Kidney (tissue), 14 donors: ENCODE measurements around the gene FAM193A. TPM values are rescaled to one million over a fixed set of nuclear protein-coding genes. Genes with fewer than 3 reads are reported as not detected.
A peak's percentile ranks its signal among the peaks of the same experiment; 100 is the strongest.

Source experiments
- DNase-seq, 5 donors: peaks; one replicate each; pipeline ENCODE4 v3.0.0-alpha.2; 2013 to 2020
- FAIRE-seq: peaks from 2 replicates; lab custom pipeline; 2012; peaks lifted over from hg19 to GRCh38; lab: Jason Lieb, UNC
- H3K27ac ChIP-seq, 2 donors: one replicate each; pipeline ENCODE4 v1.7.0; 2013; ENCODE audit warnings: low read depth in 2 of 2, low read length in 2 of 2, inconsistent platforms in 1 of 2
- H3K27me3 ChIP-seq: one replicate; pipeline ENCODE4 v1.7.1; 2013; ENCODE audit warnings: low read length, inconsistent platforms; ENCODE audit not compliant: control insufficient read depth, insufficient read depth
- H3K36me3 ChIP-seq, 3 donors: one replicate each; pipeline versions ENCODE4 v1.7.0 to v1.7.1; 2013; ENCODE audit warnings: low read length in 3 of 3, control low read depth in 1 of 3, inconsistent platforms in 1 of 3; ENCODE audit not compliant: insufficient read depth in 3 of 3, control insufficient read depth in 2 of 3
- H3K4me1 ChIP-seq, 3 donors: one replicate each; pipeline versions ENCODE4 v1.7.0 to v1.7.1; 2013; ENCODE audit warnings: low read length in 3 of 3, inconsistent platforms in 1 of 3, low read depth in 1 of 3; ENCODE audit not compliant: control insufficient read depth in 2 of 3, insufficient read depth in 2 of 3
- H3K4me3 ChIP-seq, 3 donors: one replicate each; pipeline versions ENCODE4 v1.7.0 to v1.8.1; 2013; ENCODE audit warnings: low read length in 3 of 3, control low read depth in 1 of 3, inconsistent platforms in 1 of 3
- H3K9ac ChIP-seq, 3 donors: one replicate each; pipeline versions ENCODE4 v1.7.0 to v1.7.1; 2013; ENCODE audit warnings: low read length in 3 of 3, control low read depth in 1 of 3, inconsistent platforms in 1 of 3
- H3K9me3 ChIP-seq, 3 donors: one replicate each; pipeline versions ENCODE4 v1.7.0 to v1.7.1; 2013; ENCODE audit warnings: low read length in 3 of 3, control low read depth in 1 of 3, inconsistent platforms in 1 of 3; ENCODE audit not compliant: control insufficient read depth in 2 of 3, insufficient read depth in 1 of 3
- intact Hi-C: fragments of 100-400 bp; cut with DNase I; formaldehyde crosslinking; loops from one replicate; pipeline ENCODE4 v1.11.1; 2022
- polyA plus RNA-seq: library from polyadenylated mRNA; stranded (reverse); fragments of 350-450 nt; fragmentation: Illumina TruSeq; extraction: RNeasy Lipid Tissue Mini Kit (QIAGEN cat#74804); gene quantifications from one replicate; pipeline ENCODE4 v1.2.3, GENCODE V29; 2014; ENCODE audit warnings: low read depth, low replicate concordance; ENCODE audit not compliant: insufficient read depth
- total RNA-seq: library from RNA; stranded (reverse); fragmentation: NEBNext Ultra II Directional; extraction: Animal tissue kit (Norgen Biotek cat#: 25700); gene quantifications from one replicate; pipeline ENCODE4 v1.2.1, GENCODE V29; 2021
- TF ChIP-seq, protein P1 (sequence below): IDR thresholded peaks from 3 replicates; pipeline ENCODE4 v1.5.1; 2012; ENCODE audit warnings: mild to moderate bottlenecking, moderate library complexity, borderline replicate concordance; ENCODE audit not compliant: insufficient read depth; ENCODE audit errors: extremely low read depth
- donor health status: control.
- donor health status: control.
- donor health status: control.
- donor health status: control.
- donor health status: control.
- donor health status: DM: yes; HTN: yes; CAD: no.
- donor health status: Normal renal cell carcinoma (clear cell type).

FAM193A gene
- total and polyA plus RNA-seq, 2 donors from 2014 or later = 6.3 to 29.3 TPM

DNA sequence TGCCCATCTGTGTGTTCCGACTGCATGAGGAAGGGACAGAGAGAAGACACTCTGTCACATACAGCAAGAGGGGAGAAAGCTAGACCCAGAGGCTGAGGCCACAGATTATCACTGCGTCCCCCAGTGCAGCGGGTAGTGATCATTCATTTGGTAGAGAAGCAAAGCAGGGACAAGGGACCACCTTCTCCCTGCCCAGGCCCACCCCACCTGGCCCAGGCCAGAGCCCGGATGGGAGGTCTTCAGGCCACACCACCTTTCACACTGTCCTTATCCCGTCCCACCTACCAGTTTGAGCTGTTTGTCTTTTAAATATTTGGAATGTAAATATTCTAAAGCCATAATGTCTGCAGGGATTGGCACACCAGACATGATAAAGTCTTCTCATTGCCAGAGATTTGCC lies 209.1 kb downstream of the FAM193A start:
- Histone ChIP-seq H3K36me3 (peaks cover 0 to 47% (median 24%) of the 10 kb centered on the region in 3 donors), H3K4me1 (peaks cover 0 to 9% (median 0%) of the 10 kb centered on the region in 3 donors), H3K27me3 (no peaks in the 10 kb centered on the region), H3K9ac (no peak overlapping the region), H3K27ac (no peak overlapping the region), H3K4me3 (no peak overlapping the region), H3K9me3 (no peaks in the 10 kb centered on the region)
- intact Hi-C loops = no loop called here
- peak in 1 of 5 donors; percentile 15 for DNase-seq
- FAIRE-seq = no peak
- TF ChIP-seq, protein P1, sequence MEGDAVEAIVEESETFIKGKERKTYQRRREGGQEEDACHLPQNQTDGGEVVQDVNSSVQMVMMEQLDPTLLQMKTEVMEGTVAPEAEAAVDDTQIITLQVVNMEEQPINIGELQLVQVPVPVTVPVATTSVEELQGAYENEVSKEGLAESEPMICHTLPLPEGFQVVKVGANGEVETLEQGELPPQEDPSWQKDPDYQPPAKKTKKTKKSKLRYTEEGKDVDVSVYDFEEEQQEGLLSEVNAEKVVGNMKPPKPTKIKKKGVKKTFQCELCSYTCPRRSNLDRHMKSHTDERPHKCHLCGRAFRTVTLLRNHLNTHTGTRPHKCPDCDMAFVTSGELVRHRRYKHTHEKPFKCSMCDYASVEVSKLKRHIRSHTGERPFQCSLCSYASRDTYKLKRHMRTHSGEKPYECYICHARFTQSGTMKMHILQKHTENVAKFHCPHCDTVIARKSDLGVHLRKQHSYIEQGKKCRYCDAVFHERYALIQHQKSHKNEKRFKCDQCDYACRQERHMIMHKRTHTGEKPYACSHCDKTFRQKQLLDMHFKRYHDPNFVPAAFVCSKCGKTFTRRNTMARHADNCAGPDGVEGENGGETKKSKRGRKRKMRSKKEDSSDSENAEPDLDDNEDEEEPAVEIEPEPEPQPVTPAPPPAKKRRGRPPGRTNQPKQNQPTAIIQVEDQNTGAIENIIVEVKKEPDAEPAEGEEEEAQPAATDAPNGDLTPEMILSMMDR = no peak

DNA sequence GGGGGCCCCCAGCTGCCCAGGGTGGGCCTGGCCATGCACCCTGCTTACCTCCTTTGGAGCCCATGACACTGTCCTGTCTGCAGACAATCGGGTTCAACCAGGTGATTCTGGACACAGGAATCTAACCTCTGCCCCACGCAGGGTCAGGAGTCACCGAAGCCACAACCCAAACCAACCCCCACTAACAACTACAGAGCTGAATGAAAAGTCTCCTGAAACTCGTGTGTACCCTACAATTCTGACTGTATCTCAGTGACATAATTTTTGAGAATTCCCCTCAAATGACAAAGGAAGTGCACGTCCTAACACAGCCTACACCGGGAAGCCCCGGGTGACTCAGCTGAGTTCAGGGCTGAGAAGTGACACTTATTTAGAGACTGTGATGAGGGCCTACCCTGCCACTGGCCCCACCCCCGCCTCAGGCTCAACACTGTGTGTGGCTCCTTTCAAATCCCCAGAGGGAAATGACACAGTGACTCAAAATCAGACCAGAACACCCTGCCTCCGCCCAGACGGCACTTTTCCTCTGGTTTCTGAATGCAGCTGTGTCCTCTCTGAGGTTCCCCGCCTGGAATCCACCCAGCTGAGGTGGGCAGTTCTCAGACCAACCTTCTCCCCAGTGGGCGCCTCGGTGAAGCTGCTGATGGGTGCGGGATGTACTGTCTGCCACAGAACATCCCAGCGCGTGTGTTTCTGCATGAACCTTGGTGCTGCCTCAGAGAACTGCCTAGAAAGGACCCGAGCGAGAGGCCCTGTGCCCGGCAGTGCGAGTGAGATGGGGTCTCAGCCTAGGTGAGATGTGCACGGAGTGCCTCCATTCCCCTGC lies 209.7 kb downstream of the FAM193A start:
- peak overlapping the region; percentile 61 to 66 for H3K27ac ChIP-seq
- no peaks in the 10 kb centered on the region for H3K9me3 ChIP-seq
- H3K4me1 ChIP-seq = peaks cover 0 to 9% (median 0%) of the 10 kb centered on the region in 3 donors
- no peak overlapping the region for H3K9ac ChIP-seq
- DNase-seq (peak in 1 of 5 donors; percentile 92), FAIRE-seq (peak; percentile 44)
- H3K4me3 ChIP-seq = no peak overlapping the region
- H3K36me3 ChIP-seq = peaks cover 0 to 47% (median 24%) of the 10 kb centered on the region in 3 donors
- intact Hi-C loops = no loop called here
- TF ChIP-seq, protein P1 = no peak
- no peaks in the 10 kb centered on the region for H3K27me3 ChIP-seq

DNA sequence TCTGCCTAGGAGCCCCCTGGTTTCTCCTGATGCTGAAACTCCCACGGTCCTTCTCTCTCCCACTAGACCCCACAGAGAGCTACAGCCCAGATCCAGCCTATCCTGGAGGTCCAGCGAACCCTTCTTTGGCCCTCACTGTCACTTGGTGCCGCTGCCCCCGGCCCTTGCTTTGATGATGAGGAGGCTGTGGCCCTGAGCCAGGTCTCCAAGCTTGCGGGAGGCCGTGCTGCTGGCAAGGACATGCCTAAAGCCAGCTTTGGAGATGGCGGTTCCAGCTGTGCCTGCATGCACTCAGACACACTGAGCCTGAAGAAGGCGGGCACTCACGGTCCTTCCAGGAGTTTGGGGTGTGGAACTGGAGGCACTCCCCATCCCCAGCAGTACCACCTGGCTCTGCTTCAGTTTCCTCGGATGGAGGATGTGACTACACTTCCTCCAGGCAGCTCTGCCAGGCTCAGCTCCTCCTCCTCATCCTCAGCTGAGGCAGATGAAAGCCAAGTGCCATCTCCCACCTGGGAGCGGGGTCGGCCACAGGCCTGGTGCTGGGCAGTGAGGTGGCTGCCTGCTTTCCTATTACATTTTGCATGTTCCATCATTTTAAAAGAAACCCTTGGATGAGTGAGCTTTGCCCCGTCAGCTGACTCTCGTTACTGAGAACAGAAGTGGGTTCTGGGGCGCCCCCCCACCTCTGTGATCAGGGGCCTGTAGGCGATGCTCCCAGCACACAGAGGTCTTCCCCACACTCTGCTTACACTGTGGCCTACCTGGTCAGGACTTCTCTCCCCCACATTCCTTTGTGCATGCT lies 210.6 kb downstream of the FAM193A start:
- Histone ChIP-seq H3K36me3 (peaks cover 0 to 45% (median 25%) of the 10 kb centered on the region in 3 donors), H3K9me3 (no peaks in the 10 kb centered on the region), H3K4me1 (peaks cover 0 to 9% (median 0%) of the 10 kb centered on the region in 3 donors), H3K27me3 (no peaks in the 10 kb centered on the region), H3K4me3 (no peak overlapping the region), H3K9ac (no peak overlapping the region), H3K27ac (peak overlapping the region; percentile 61 to 66)
- no peak for FAIRE-seq
- intact Hi-C loops = no loop called here
- peak in 1 of 5 donors; percentile 69 for DNase-seq
- TF ChIP-seq, protein P1 = no peak
